Keratinocyte (primary cell): Measurements from ENCODE around the gene OLFML2B. TPM values are rescaled to one million over a fixed set of nuclear protein-coding genes. Genes with fewer than 3 reads are reported as not detected.

Experiments used
- DNase-seq: peaks from one replicate; pipeline ENCODE4 v3.0.0-alpha.2; 2011; ENCODE audit warnings: low read depth, missing footprints, low spot score
- FAIRE-seq: peaks from 2 replicates; lab custom pipeline; 2011; peaks lifted over from hg19 to GRCh38; lab: Jason Lieb, UNC
- H2AFZ ChIP-seq: 2 replicates; pipeline ENCODE4 v1.6.0; 2012; ENCODE audit warnings: low read length, control low read depth, inconsistent platforms; ENCODE audit not compliant: control insufficient read depth
- H3K27ac ChIP-seq: 2 replicates; pipeline ENCODE4 v1.5.1; 2011; ENCODE audit warnings: low read length; ENCODE audit not compliant: control insufficient read depth, insufficient read depth
- H3K27me3 ChIP-seq: 3 replicates; pipeline ENCODE4 v1.6.0; 2011; ENCODE audit warnings: low read length; ENCODE audit not compliant: control insufficient read depth, insufficient read depth; ENCODE audit errors: extremely low read depth
- H3K36me3 ChIP-seq, 2 experiments: 2 replicates in 1 of 2; 3 replicates in 1 of 2; pipeline ENCODE4 v1.5.1; 2011; ENCODE audit warnings: low read length in 2 of 2, mild to moderate bottlenecking in 1 of 2; ENCODE audit not compliant: control insufficient read depth in 2 of 2, insufficient read depth in 2 of 2; ENCODE audit errors: extremely low read depth in 1 of 2
- H3K4me1 ChIP-seq: 3 replicates; pipeline ENCODE4 v1.5.1; 2011; ENCODE audit warnings: low read length; ENCODE audit not compliant: control insufficient read depth, insufficient read depth; ENCODE audit errors: extremely low read depth
- H3K4me2 ChIP-seq: 3 replicates; pipeline ENCODE4 v1.6.0; 2011; ENCODE audit warnings: low read depth, low read length; ENCODE audit not compliant: control insufficient read depth, insufficient read depth; ENCODE audit errors: extremely low read depth
- H3K4me3 ChIP-seq, 3 experiments: fragments of 200-600 bp in 1 of 3; sonication (generic) in 1 of 3; 2 replicates in 2 of 3; 3 replicates in 1 of 3; pipeline ENCODE4 v1.5.1; 2011 to 2016; ENCODE audit warnings: low read length in 3 of 3, mild to moderate bottlenecking in 3 of 3, control low read depth in 2 of 3, inconsistent platforms in 1 of 3, low read depth in 1 of 3, mixed read lengths in 1 of 3, mixed run types in 1 of 3, moderate library complexity in 1 of 3; ENCODE audit not compliant: control insufficient read depth in 2 of 3, insufficient read depth in 2 of 3; ENCODE audit errors: extremely low read depth in 1 of 3
- H3K79me2 ChIP-seq: 2 replicates; pipeline ENCODE4 v1.6.0; 2012; ENCODE audit warnings: low read length; ENCODE audit not compliant: control insufficient read depth, insufficient read depth
- H3K9ac ChIP-seq: 3 replicates; pipeline ENCODE4 v1.6.0; 2011; ENCODE audit warnings: low read length; ENCODE audit not compliant: control insufficient read depth, insufficient read depth; ENCODE audit errors: extremely low read depth
- H3K9me1 ChIP-seq: 3 replicates; pipeline ENCODE4 v1.6.0; 2011; ENCODE audit warnings: low read length; ENCODE audit not compliant: control insufficient read depth, insufficient read depth; ENCODE audit errors: extremely low read depth
- H3K9me3 ChIP-seq: 2 replicates; pipeline ENCODE4 v1.5.1; 2012; ENCODE audit warnings: low read depth, low read length; ENCODE audit not compliant: control insufficient read depth
- H4K20me1 ChIP-seq: 3 replicates; pipeline ENCODE4 v1.6.0; 2011; ENCODE audit warnings: low read length; ENCODE audit not compliant: control insufficient read depth, insufficient read depth; ENCODE audit errors: extremely low read depth
- EZH2 ChIP-seq: IDR thresholded peaks from one replicate; pipeline ENCODE4 v1.6.1; 2012; ENCODE audit warnings: inconsistent platforms, mild to moderate bottlenecking, low read length, moderate library complexity
- dilution Hi-C: fragments of 300-500 bp; cut with MboI; formaldehyde crosslinking; loops from one replicate; pipeline ENCODE4 v1.7.0; 2020; ENCODE audit warnings: low sequenced_read_pairs; ENCODE audit not compliant: extremely low pct_ligation_motif_present
- polyA plus RNA-seq, 5 experiments: library from polyadenylated mRNA; depleted of rRNA in 3 of 5; stranded (reverse) in 3 of 5; stranded (forward) in 1 of 5; unstranded in 1 of 5; fragments of >200 nt; gene quantifications; 1 replicate in 1 of 5; 2 replicates in 3 of 5; 3 replicates in 1 of 5; pipeline versions ENCODE4 v1.2.1 to v1.2.3, GENCODE V29; 2011 to 2012; ENCODE audit warnings: missing spikeins in 2 of 5, low read depth in 1 of 5, low replicate concordance in 1 of 5
- TF ChIP-seq, protein P1 (sequence below), 3 experiments: IDR thresholded peaks in 1 of 3; conservative IDR thresholded peaks in 1 of 3; optimal IDR thresholded peaks in 1 of 3; 2 replicates in 2 of 3; 3 replicates in 1 of 3; pipeline versions ENCODE3 to v1.5.1; 2011; ENCODE audit warnings: low read length in 3 of 3, mild to moderate bottlenecking in 3 of 3, moderate library complexity in 2 of 3, control low read depth in 1 of 3, inconsistent platforms in 1 of 3; ENCODE audit not compliant: insufficient read depth in 2 of 3; ENCODE audit errors: extremely low read depth in 1 of 3

Gene OLFML2B
- polyA plus RNA-seq, 1 donor (not counting 4 experiments of a cell fraction or from before 2014, with no cell fraction given): not detected

DNA sequence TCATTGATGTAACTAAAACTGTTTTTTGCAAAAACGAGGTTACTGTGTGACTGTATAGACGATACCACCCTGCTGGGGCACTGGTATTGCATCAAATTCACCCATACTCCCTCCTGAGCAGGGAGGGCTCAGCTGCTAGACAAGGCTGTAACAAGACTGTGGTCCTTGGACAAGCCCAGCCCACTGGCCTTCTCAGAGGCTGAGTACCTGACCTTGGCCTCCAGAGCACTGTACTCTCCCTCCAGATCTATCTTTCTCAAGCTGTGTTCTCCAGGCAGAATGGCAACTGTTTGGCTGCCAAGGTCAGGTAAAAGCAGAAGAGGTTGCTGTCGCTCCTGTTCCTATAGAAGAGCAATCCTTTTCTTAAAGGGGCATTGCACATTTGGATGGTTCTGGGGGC is 8.5 kb downstream of the OLFML2B start:
- H3K27me3 ChIP-seq: peaks cover 35% of the 10 kb centered on the region
- no peaks in the 10 kb centered on the region for H3K9me1 ChIP-seq
- no peaks in the 10 kb centered on the region for H3K9me3 ChIP-seq
- dilution Hi-C loops: no loop called here
- H4K20me1 ChIP-seq: no peaks in the 10 kb centered on the region
- H2AFZ ChIP-seq: no peak overlapping the region
- no peak for TF ChIP-seq EZH2
- TF ChIP-seq, protein P1, sequence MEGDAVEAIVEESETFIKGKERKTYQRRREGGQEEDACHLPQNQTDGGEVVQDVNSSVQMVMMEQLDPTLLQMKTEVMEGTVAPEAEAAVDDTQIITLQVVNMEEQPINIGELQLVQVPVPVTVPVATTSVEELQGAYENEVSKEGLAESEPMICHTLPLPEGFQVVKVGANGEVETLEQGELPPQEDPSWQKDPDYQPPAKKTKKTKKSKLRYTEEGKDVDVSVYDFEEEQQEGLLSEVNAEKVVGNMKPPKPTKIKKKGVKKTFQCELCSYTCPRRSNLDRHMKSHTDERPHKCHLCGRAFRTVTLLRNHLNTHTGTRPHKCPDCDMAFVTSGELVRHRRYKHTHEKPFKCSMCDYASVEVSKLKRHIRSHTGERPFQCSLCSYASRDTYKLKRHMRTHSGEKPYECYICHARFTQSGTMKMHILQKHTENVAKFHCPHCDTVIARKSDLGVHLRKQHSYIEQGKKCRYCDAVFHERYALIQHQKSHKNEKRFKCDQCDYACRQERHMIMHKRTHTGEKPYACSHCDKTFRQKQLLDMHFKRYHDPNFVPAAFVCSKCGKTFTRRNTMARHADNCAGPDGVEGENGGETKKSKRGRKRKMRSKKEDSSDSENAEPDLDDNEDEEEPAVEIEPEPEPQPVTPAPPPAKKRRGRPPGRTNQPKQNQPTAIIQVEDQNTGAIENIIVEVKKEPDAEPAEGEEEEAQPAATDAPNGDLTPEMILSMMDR (optimal IDR thresholded peaks at IDR 0.05 in 1 of 3, IDR thresholded peaks at IDR 0.05 in 1 of 3, conservative IDR thresholded peaks at IDR 0.05 in 1 of 3; ENCODE audit: extremely low read depth in 1 of 3, insufficient read depth in 2 of 3, low read length in 3 of 3): no peak
- DNase-seq (no peak), FAIRE-seq (no peak)
- H3K36me3 ChIP-seq: no peaks in the 10 kb centered on the region
- H3K9ac ChIP-seq: no peak overlapping the region
- H3K79me2 ChIP-seq: no peaks in the 10 kb centered on the region
- peaks cover 5% of the 10 kb centered on the region for H3K4me1 ChIP-seq
- no peak overlapping the region for H3K4me2 ChIP-seq
- no peak overlapping the region for H3K27ac ChIP-seq
- H3K4me3 ChIP-seq: no peak overlapping the region

DNA sequence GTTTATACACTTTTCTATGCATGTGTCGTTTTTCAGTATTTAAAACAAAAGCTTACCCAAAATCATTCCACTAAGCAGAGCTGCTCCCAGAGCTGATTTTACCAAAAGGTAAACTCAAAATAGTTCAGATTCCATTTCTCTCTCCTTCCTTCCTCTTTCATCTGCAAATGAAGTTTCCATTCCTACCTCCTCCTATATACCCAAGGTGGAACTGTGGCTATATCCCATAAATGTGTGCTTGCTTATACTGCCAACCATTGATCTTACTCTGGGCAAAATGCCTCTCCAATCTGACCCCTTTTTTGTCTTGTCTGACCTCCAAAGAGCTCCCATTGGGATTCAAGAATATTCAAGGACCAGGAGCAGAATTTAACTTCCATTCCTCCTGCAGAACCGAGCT is 9.5 kb downstream of the OLFML2B start:
- FAIRE-seq (no peak), DNase-seq (no peak)
- no peak overlapping the region for H3K4me2 ChIP-seq
- peaks cover 2% of the 10 kb centered on the region for H3K4me1 ChIP-seq
- no peak for TF ChIP-seq EZH2
- TF ChIP-seq, protein P1 (optimal IDR thresholded peaks at IDR 0.05 in 1 of 3, IDR thresholded peaks at IDR 0.05 in 1 of 3, conservative IDR thresholded peaks at IDR 0.05 in 1 of 3; ENCODE audit: extremely low read depth in 1 of 3, insufficient read depth in 2 of 3, low read length in 3 of 3): no peak
- H3K9ac ChIP-seq: no peak overlapping the region
- H2AFZ ChIP-seq: no peak overlapping the region
- no peak overlapping the region for H3K4me3 ChIP-seq
- H3K9me1 ChIP-seq: no peaks in the 10 kb centered on the region
- no peaks in the 10 kb centered on the region for H3K79me2 ChIP-seq
- no peaks in the 10 kb centered on the region for H4K20me1 ChIP-seq
- H3K36me3 ChIP-seq: no peaks in the 10 kb centered on the region
- peaks cover 44% of the 10 kb centered on the region for H3K27me3 ChIP-seq
- H3K9me3 ChIP-seq: no peaks in the 10 kb centered on the region
- H3K27ac ChIP-seq: no peak overlapping the region
- dilution Hi-C loops: no loop called here
